AG09309 (cell line): ENCODE data around the gene DEPDC5.
A peak's percentile ranks its signal among the peaks of the same experiment; 100 is the strongest.

Experiments used
- DNase-seq: peaks from one replicate; pipeline ENCODE4 v3.0.0-alpha.2; 2010; ENCODE audit warnings: low read depth
- H3K4me3 ChIP-seq: 2 replicates; pipeline ENCODE4 v1.5.1; 2011; ENCODE audit warnings: mild to moderate bottlenecking, low read depth, low read length, moderate library complexity; ENCODE audit not compliant: control insufficient read depth
- TF ChIP-seq, protein P1 (sequence below): IDR thresholded peaks from 2 replicates; pipeline ENCODE4 v1.5.1; 2011; ENCODE audit warnings: mild to moderate bottlenecking, low read depth, low read length, inconsistent platforms; ENCODE audit not compliant: insufficient read depth, control insufficient read depth; ENCODE audit errors: missing control alignments

The DEPDC5 gene

GRCh38 chr22:31839986-31840385, 86.2 kb downstream of the DEPDC5 start:
- no peak overlapping the region for H3K4me3 ChIP-seq
- DNase-seq = no peak
- TF ChIP-seq, protein P1, sequence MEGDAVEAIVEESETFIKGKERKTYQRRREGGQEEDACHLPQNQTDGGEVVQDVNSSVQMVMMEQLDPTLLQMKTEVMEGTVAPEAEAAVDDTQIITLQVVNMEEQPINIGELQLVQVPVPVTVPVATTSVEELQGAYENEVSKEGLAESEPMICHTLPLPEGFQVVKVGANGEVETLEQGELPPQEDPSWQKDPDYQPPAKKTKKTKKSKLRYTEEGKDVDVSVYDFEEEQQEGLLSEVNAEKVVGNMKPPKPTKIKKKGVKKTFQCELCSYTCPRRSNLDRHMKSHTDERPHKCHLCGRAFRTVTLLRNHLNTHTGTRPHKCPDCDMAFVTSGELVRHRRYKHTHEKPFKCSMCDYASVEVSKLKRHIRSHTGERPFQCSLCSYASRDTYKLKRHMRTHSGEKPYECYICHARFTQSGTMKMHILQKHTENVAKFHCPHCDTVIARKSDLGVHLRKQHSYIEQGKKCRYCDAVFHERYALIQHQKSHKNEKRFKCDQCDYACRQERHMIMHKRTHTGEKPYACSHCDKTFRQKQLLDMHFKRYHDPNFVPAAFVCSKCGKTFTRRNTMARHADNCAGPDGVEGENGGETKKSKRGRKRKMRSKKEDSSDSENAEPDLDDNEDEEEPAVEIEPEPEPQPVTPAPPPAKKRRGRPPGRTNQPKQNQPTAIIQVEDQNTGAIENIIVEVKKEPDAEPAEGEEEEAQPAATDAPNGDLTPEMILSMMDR = no peak

DNA sequence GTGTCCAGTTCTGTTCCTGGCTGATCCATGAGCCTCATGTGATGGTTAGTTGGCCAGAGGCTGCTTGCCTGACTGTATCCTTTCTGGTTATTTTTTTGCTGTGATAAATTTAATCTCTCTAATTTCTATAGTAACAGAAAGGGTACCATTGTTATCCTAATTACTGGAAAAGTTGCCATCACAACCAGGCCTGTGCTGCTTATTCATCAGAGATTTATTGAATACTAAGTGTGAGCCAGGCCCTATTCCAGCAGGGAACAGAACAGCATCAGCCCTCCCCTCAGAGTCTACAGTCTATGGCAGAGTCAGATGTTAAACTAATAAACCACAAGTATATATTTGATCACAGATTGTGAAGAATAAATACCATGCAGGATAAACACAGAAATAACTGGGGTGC, 86.8 kb downstream of the DEPDC5 start:
- H3K4me3 ChIP-seq = no peak overlapping the region
- TF ChIP-seq, protein P1 = no peak

GRCh38 chr22:31841078-31841827, 87.4 kb downstream of the DEPDC5 start:
- no peak overlapping the region for H3K4me3 ChIP-seq
- TF ChIP-seq, protein P1 = no peak
- no peak for DNase-seq

More for the DNA sequence above, 86.8 kb downstream of the DEPDC5 start:
- no peak for DNase-seq

DNA sequence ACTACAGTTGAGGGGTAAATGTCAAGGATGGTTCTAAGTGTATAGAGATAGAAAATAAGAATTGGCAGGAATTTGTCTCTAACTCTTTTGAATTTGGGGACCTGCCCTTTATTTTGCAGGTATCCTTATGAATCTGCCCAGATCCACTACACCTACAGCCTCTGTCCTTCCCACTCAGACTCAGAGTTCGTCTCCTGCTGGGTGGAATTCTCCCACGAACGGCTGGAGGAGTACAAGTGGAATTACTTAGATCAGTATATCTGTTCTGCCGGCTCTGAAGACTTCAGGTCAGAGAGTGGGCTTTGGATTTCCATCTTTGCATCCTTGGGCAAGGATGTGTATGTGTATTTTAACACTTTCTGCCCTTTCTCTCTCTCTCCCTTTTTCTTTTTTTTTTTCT, 89.7 kb downstream of the DEPDC5 start:
- TF ChIP-seq, protein P1 = no peak
- H3K4me3 ChIP-seq = no peak overlapping the region
- no peak for DNase-seq

- H3K4me3 ChIP-seq = no peak overlapping the region
- no peak for DNase-seq
- TF ChIP-seq, protein P1 = no peak
Measured at GRCh38 chr22:31844941-31845340, 91.1 kb downstream of the DEPDC5 start.

DNA sequence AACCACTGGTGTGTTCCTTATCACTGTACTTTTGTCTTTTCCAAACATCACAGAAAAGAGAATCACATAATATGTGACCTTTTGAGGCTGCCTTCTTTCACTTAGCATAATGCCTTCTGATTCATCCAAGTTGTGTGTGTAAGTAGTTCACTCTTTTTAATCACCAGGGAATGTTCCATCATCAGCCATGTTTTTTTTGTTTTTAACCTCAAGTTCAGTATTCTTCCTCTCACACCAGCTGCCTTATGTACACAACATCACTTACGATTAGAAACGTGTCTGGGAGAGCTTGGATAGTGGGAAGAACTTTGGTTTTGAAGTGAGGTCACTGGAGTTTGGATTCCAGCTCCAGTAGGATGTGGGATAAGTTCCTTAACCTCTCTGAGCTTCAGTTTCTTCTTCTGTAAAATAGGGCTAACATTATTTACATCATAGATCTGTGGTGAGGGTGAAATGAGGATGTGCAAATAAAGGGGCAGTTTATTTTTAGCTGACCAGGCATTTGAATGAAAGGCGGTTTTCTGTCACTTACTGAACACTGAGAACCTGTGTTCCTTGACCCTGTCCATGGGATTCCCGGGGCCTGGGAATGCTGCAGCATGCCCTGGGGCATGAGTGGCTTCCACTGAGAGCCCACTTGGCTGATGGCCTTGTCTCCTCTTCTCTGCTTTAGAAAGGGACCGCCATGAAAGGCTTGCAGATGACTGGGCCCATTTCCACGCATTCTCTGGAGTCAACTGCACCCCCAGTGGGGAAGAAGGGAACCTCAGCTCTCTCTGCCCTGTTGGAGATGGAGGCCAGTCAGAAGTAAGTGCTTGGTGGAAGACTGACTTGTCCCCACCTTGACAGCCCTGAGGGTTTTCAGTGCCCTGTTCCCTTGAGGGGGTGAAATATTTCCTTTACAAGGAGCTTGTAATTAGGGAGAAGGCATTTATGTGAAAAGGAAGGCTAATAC, 92.6 kb downstream of the DEPDC5 start:
- DNase-seq = no peak
- no peak overlapping the region for H3K4me3 ChIP-seq
- TF ChIP-seq, protein P1 = peak; percentile 22
